Neural crest cell (in vitro differentiated cells): ENCODE measurements around the gene SEC14L1. TPM values are rescaled to one million over a fixed set of nuclear protein-coding genes. Genes with fewer than 3 reads are reported as not detected.

Experiments
- DNase-seq: peaks from one replicate; pipeline ENCODE4 v3.0.0; 2021; ENCODE audit warnings: low read depth, mixed read lengths, low spot score
- H3K27ac Mint-ChIP-seq: one replicate; pipeline ENCODE4 v1.8.0; 2021; ENCODE audit warnings: mild to moderate bottlenecking, mixed read lengths; ENCODE audit not compliant: unreplicated experiment
- H3K27me3 Mint-ChIP-seq: 2 replicates; pipeline ENCODE4 v1.8.0; 2021; ENCODE audit warnings: low read depth, mild to moderate bottlenecking, mixed read lengths
- H3K36me3 Mint-ChIP-seq: 2 replicates; pipeline ENCODE4 v1.8.0; 2021; ENCODE audit warnings: low read depth, mild to moderate bottlenecking, mixed read lengths
- H3K4me1 Mint-ChIP-seq: 2 replicates; pipeline ENCODE4 v1.8.0; 2021; ENCODE audit warnings: mixed read lengths
- H3K4me3 Mint-ChIP-seq: one replicate; pipeline ENCODE4 v1.8.0; 2021; ENCODE audit warnings: mild to moderate bottlenecking, mixed read lengths
- H3K9me3 Mint-ChIP-seq: 2 replicates; pipeline ENCODE4 v1.8.0; 2021; ENCODE audit warnings: mixed read lengths
- total RNA-seq: library from RNA; stranded (reverse); gene quantifications from 2 replicates; pipeline ENCODE4 v1.2.1, GENCODE V29; 2021
- TF ChIP-seq, protein P1 (sequence below): fragments of 200-600 bp; sonication (generic); conservative IDR thresholded peaks from 2 replicates; pipeline ENCODE4 v1.5.0; 2021; ENCODE audit warnings: antibody characterized with exemption, mild to moderate bottlenecking

The SEC14L1 gene
- total RNA-seq, 1 donor from 2014 or later = 108 TPM

GRCh38 chr17:77264617-77265230 is 124.0 kb downstream of the SEC14L1 start:
- no peaks in the 10 kb centered on the region for H3K36me3 Mint-ChIP-seq
- TF ChIP-seq, protein P1, sequence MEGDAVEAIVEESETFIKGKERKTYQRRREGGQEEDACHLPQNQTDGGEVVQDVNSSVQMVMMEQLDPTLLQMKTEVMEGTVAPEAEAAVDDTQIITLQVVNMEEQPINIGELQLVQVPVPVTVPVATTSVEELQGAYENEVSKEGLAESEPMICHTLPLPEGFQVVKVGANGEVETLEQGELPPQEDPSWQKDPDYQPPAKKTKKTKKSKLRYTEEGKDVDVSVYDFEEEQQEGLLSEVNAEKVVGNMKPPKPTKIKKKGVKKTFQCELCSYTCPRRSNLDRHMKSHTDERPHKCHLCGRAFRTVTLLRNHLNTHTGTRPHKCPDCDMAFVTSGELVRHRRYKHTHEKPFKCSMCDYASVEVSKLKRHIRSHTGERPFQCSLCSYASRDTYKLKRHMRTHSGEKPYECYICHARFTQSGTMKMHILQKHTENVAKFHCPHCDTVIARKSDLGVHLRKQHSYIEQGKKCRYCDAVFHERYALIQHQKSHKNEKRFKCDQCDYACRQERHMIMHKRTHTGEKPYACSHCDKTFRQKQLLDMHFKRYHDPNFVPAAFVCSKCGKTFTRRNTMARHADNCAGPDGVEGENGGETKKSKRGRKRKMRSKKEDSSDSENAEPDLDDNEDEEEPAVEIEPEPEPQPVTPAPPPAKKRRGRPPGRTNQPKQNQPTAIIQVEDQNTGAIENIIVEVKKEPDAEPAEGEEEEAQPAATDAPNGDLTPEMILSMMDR = no peak
- no peak overlapping the region for H3K27ac Mint-ChIP-seq
- no peaks in the 10 kb centered on the region for H3K9me3 Mint-ChIP-seq
- H3K4me3 Mint-ChIP-seq = no peak overlapping the region
- no peaks in the 10 kb centered on the region for H3K27me3 Mint-ChIP-seq
- DNase-seq = no peak
- peaks cover 4% of the 10 kb centered on the region for H3K4me1 Mint-ChIP-seq

DNA sequence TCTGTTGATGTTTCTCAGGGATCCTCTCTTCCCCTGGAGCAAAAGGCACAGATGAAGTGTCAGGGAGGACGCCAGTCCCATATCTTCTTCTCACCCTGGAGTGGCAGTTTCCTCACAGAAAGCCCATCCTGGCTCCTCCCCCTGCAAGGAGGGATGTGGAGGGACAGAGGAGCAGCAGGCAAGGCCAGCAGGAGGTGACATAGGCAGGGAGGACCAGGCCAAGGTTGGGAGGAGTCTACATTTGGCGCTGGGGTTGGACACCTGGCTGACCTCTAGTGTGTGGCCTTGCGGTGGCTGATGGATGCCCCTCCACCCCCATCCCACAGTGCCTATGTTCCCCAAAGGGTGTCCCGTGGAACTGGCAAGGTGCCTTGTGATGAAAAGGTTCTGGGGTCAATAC is 125.4 kb downstream of the SEC14L1 start:
- no peaks in the 10 kb centered on the region for H3K36me3 Mint-ChIP-seq
- DNase-seq = no peak
- no peak overlapping the region for H3K4me3 Mint-ChIP-seq
- no peaks in the 10 kb centered on the region for H3K9me3 Mint-ChIP-seq
- H3K27ac Mint-ChIP-seq = no peak overlapping the region
- H3K27me3 Mint-ChIP-seq = no peaks in the 10 kb centered on the region
- TF ChIP-seq, protein P1 = no peak
- H3K4me1 Mint-ChIP-seq = peaks cover 4% of the 10 kb centered on the region
